Measurements from ENCODE around the gene NR2F1. TPM values are rescaled to one million over a fixed set of nuclear protein-coding genes. Genes with fewer than 3 reads are reported as not detected.

Gene NR2F1
- total RNA-seq, 2 experiments from 2014 or later = not detected

DNA sequence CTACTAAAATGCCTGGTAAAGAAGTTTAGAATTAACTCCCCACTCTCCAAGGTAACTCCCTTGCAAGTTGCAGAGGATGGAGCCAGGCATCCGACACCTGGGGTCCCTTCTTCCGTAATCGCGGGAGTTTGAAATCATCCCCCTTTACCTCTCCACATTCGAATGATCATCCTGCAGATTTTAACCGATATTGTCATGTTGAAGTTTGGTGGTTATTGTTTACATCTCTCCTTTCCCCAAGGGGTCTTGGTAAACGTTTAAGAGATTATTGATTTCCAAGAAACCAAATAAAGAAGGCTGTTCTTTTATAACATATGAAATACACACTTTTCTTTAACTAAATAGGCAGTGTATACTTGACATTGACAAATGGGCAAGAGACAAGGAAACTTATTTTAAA lies 26.7 kb downstream of the NR2F1 start:
- intact Hi-C loops (cut with micrococcal nuclease; ENCODE audit: unreplicated experiment) = no loop called here
- Histone ChIP-seq H2AFZ (ENCODE audit: low read length) (no peak overlapping the region), H3K4me2 (ENCODE audit: low read length) (no peak overlapping the region), H3K36me3 (ENCODE audit: insufficient read depth, low read length) (no peaks in the 10 kb centered on the region), H3K9me3 (ENCODE audit: low read length) (no peaks in the 10 kb centered on the region), H4K20me1 (ENCODE audit: insufficient read depth, low read length) (no peaks in the 10 kb centered on the region), H3K9me2 (ENCODE audit: insufficient read depth, low read length) (no peaks in the 10 kb centered on the region), H3K4me1 (ENCODE audit: insufficient read depth, low read length, poor library complexity, severe bottlenecking) (no peaks in the 10 kb centered on the region), H3K79me2 (ENCODE audit: insufficient read depth, low read depth, low read length) (no peaks in the 10 kb centered on the region), H3K4me3 (ENCODE audit: low read depth, low read length, poor library complexity, severe bottlenecking) (no peak overlapping the region), H3K27ac (ENCODE audit: low read depth, low read length, poor library complexity, severe bottlenecking) (no peak overlapping the region)
- no TSS peak for BruUV-seq (replicated peaks)
- CTCF ChIA-PET (ENCODE audit: unreplicated experiment) = no interaction called here
- POLR2A ChIA-PET = no interaction called here
- no peak for DNase-seq (ENCODE audit: low spot score)
- TF ChIP-seq, protein P1, sequence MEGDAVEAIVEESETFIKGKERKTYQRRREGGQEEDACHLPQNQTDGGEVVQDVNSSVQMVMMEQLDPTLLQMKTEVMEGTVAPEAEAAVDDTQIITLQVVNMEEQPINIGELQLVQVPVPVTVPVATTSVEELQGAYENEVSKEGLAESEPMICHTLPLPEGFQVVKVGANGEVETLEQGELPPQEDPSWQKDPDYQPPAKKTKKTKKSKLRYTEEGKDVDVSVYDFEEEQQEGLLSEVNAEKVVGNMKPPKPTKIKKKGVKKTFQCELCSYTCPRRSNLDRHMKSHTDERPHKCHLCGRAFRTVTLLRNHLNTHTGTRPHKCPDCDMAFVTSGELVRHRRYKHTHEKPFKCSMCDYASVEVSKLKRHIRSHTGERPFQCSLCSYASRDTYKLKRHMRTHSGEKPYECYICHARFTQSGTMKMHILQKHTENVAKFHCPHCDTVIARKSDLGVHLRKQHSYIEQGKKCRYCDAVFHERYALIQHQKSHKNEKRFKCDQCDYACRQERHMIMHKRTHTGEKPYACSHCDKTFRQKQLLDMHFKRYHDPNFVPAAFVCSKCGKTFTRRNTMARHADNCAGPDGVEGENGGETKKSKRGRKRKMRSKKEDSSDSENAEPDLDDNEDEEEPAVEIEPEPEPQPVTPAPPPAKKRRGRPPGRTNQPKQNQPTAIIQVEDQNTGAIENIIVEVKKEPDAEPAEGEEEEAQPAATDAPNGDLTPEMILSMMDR (conservative IDR thresholded peaks at IDR 0.05; ENCODE audit: low read length) = no peak
- no peak for TF ChIP-seq EZH2phosphoT487 (IDR thresholded peaks at IDR 0.05; ENCODE audit: borderline replicate concordance, low read depth, low read length)

DNA sequence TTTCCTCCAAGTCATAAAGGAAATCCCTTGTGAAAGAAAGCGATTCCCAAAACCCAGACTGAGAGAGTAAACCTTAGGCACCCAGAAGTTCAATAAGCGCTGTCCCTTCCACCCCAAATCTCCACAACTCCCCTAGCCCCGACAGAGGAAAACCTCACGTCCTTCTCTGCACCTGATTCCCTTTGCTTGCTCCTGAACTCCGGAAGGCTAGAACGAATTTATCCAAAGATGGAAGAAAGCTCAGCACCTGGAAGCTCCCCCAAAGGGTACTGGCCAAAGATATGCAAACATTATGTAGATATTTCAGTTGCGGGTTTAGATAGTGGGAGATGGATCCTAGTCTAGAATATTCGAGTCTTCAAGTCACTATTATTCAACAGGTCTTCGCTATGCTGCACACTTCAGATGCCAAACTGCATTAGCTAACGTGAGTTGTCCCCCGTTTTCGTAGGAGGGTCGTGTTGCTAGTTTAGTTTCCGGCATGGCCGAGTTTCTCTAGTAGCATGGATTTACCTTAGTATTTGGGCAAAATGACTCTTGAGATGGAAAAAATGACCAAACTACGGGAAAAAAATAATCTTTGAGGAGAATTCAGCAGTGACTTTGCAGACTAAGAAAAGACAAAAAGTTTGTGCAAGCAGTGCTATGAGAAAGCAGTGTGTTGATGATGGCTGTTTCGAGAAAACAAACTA lies 27.7 kb downstream of the NR2F1 start:
- no TSS peak for BruUV-seq (replicated peaks)
- no peak overlapping the region for H3K4me2 ChIP-seq (ENCODE audit: low read length)
- no peaks in the 10 kb centered on the region for H3K79me2 ChIP-seq (ENCODE audit: insufficient read depth, low read depth, low read length)
- CTCF ChIA-PET (ENCODE audit: unreplicated experiment) = no interaction called here
- no peak overlapping the region for H3K27ac ChIP-seq (ENCODE audit: low read depth, low read length, poor library complexity, severe bottlenecking)
- H3K9me2 ChIP-seq (ENCODE audit: insufficient read depth, low read length) = no peaks in the 10 kb centered on the region
- H3K4me1 ChIP-seq (ENCODE audit: insufficient read depth, low read length, poor library complexity, severe bottlenecking) = no peaks in the 10 kb centered on the region
- no peaks in the 10 kb centered on the region for H3K36me3 ChIP-seq (ENCODE audit: insufficient read depth, low read length)
- intact Hi-C loops (cut with micrococcal nuclease; ENCODE audit: unreplicated experiment) = no loop called here
- no peak for TF ChIP-seq EZH2phosphoT487 (IDR thresholded peaks at IDR 0.05; ENCODE audit: borderline replicate concordance, low read depth, low read length)
- no peak overlapping the region for H2AFZ ChIP-seq (ENCODE audit: low read length)
- H3K4me3 ChIP-seq (ENCODE audit: low read depth, low read length, poor library complexity, severe bottlenecking) = no peak overlapping the region
- POLR2A ChIA-PET = no interaction called here
- no peaks in the 10 kb centered on the region for H4K20me1 ChIP-seq (ENCODE audit: insufficient read depth, low read length)
- no peaks in the 10 kb centered on the region for H3K9me3 ChIP-seq (ENCODE audit: low read length)
- DNase-seq (ENCODE audit: low spot score) = no peak

DNA sequence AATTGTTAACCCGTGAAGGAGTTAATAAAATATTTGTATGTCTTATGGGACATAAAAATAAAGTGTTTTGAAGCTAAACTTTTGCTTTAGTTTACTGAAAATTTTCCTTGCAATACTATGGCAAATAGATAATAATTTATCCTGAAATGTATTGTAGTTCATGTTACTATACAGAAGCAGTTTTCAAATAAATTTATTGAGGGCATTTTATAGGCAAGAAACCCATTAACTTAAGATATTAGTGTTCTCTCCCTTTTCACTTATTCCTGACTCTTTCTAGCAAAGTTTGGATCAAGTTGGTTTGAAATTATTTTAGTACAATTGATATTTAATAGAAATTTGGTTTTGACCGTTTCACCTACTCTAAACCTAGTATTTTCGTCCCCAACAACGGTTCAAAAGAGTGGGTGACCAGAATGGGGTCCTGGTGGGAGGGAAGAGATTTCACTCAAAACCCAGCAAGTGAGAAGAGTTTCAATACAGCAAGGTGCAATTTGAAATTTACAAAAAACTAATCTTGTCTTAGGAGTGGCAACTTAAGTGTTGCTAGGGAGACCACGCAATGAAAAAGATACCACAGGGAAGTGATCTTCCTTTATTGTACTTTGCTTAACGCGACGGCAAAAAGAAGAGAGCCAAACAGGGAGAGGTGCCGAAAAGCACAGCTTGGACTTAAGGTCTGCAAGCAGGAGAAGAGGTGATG lies 28.4 kb downstream of the NR2F1 start:
- H4K20me1 ChIP-seq (ENCODE audit: insufficient read depth, low read length) = no peaks in the 10 kb centered on the region
- BruUV-seq (replicated peaks) = no TSS peak
- DNase-seq (ENCODE audit: low spot score) = no peak
- intact Hi-C loops (cut with micrococcal nuclease; ENCODE audit: unreplicated experiment) = no loop called here
- TF ChIP-seq EZH2phosphoT487 (IDR thresholded peaks at IDR 0.05; ENCODE audit: borderline replicate concordance, low read depth, low read length) = no peak
- TF ChIP-seq, protein P1 (conservative IDR thresholded peaks at IDR 0.05; ENCODE audit: low read length) = no peak
- POLR2A ChIA-PET = no interaction called here
- H3K27ac ChIP-seq (ENCODE audit: low read depth, low read length, poor library complexity, severe bottlenecking) = no peak overlapping the region
- H2AFZ ChIP-seq (ENCODE audit: low read length) = no peak overlapping the region
- H3K9me3 ChIP-seq (ENCODE audit: low read length) = no peaks in the 10 kb centered on the region
- H3K9me2 ChIP-seq (ENCODE audit: insufficient read depth, low read length) = no peaks in the 10 kb centered on the region
- no peak overlapping the region for H3K4me3 ChIP-seq (ENCODE audit: low read depth, low read length, poor library complexity, severe bottlenecking)
- H3K4me2 ChIP-seq (ENCODE audit: low read length) = no peak overlapping the region
- H3K4me1 ChIP-seq (ENCODE audit: insufficient read depth, low read length, poor library complexity, severe bottlenecking) = no peaks in the 10 kb centered on the region
- CTCF ChIA-PET (ENCODE audit: unreplicated experiment) = no interaction called here
- H3K36me3 ChIP-seq (ENCODE audit: insufficient read depth, low read length) = no peaks in the 10 kb centered on the region
- no peaks in the 10 kb centered on the region for H3K79me2 ChIP-seq (ENCODE audit: insufficient read depth, low read depth, low read length)
